Measurements from ENCODE around the gene SEC16A. TPM values are rescaled to one million over a fixed set of nuclear protein-coding genes. Genes with fewer than 3 reads are reported as not detected.

The SEC16A gene
- total RNA-seq, 4 donors from 2014 or later: 31.2 to 49.1 (median 38.6) TPM

- H3K27ac ChIP-seq: no peak overlapping the region
- no peak for TF ChIP-seq POLR2A (IDR thresholded peaks at IDR 0.05)
- no peak for TF ChIP-seq CTCF (IDR thresholded peaks at IDR 0.05)
- WGBS, 2 donors: 89 to 97% methylated on average over 12 to 15 of the region's 30 CpGs
- no peak overlapping the region for H3K4me3 ChIP-seq
- no peaks in the 10 kb centered on the region for H3K27me3 ChIP-seq
- no peak for DNase-seq
- intact Hi-C loops (cut with DNase I): no loop called here
- no peaks in the 10 kb centered on the region for H3K4me1 ChIP-seq
- H3K9me3 ChIP-seq: no peaks in the 10 kb centered on the region
- H3K36me3 ChIP-seq: peaks cover 38 to 100% (median 59%) of the 10 kb centered on the region in 3 donors
These were observed 16.7 kb downstream of the SEC16A start for GRCh38 chr9:136466155-136466541.

GRCh38 chr9:136465500-136466154 lies 17.2 kb downstream of the SEC16A start:
- no peak for DNase-seq
- Histone ChIP-seq H3K27ac (no peak overlapping the region), H3K4me1 (no peaks in the 10 kb centered on the region), H3K36me3 (peaks cover 41 to 100% (median 58%) of the 10 kb centered on the region in 3 donors), H3K9me3 (no peaks in the 10 kb centered on the region), H3K4me3 (no peak overlapping the region), H3K27me3 (no peaks in the 10 kb centered on the region)
- TF ChIP-seq POLR2A (IDR thresholded peaks at IDR 0.05) (no peak), CTCF (IDR thresholded peaks at IDR 0.05) (no peak)
- 89 to 91% methylated on average over 13 to 18 of the region's 27 CpGs for WGBS, 2 donors
- intact Hi-C loops (cut with DNase I): no loop called here

- H3K9me3 ChIP-seq: no peaks in the 10 kb centered on the region
- no peak for TF ChIP-seq CTCF (IDR thresholded peaks at IDR 0.05)
- no peak for TF ChIP-seq POLR2A (IDR thresholded peaks at IDR 0.05)
These were observed 18.6 kb downstream of the SEC16A start for GRCh38 chr9:136464241-136464640.

GRCh38 chr9:136463578-136463977 lies 19.3 kb downstream of the SEC16A start:
- intact Hi-C loops (cut with DNase I): no loop called here
- no peaks in the 10 kb centered on the region for H3K4me1 ChIP-seq
- no peak overlapping the region for H3K4me3 ChIP-seq
- DNase-seq: no peak
- H3K27ac ChIP-seq: no peak overlapping the region
- TF ChIP-seq CTCF (IDR thresholded peaks at IDR 0.05): no peak
- TF ChIP-seq POLR2A (IDR thresholded peaks at IDR 0.05): no peak
- H3K27me3 ChIP-seq: no peaks in the 10 kb centered on the region
- 70 to 76% methylated on average over 2 to 3 of the region's 14 CpGs for WGBS, 2 donors
- H3K36me3 ChIP-seq: peaks cover 49 to 100% (median 62%) of the 10 kb centered on the region in 3 donors
- no peaks in the 10 kb centered on the region for H3K9me3 ChIP-seq

More at GRCh38 chr9:136464241-136464640, 18.6 kb downstream of the SEC16A start:
- Histone ChIP-seq H3K4me3 (no peak overlapping the region), H3K27me3 (no peaks in the 10 kb centered on the region), H3K27ac (no peak overlapping the region), H3K4me1 (no peaks in the 10 kb centered on the region), H3K36me3 (peaks cover 42 to 100% (median 56%) of the 10 kb centered on the region in 3 donors)
- no peak for DNase-seq
- intact Hi-C loops (cut with DNase I): no loop called here
- 88 to 91% methylated on average over 6 of the region's 6 CpGs for WGBS, 2 donors

GRCh38 chr9:136462664-136463063 lies 20.2 kb downstream of the SEC16A start:
- no peaks in the 10 kb centered on the region for H3K27me3 ChIP-seq
- DNase-seq: no peak
- intact Hi-C loops (cut with DNase I): no loop called here
- no peaks in the 10 kb centered on the region for H3K9me3 ChIP-seq
- no peak overlapping the region for H3K27ac ChIP-seq
- H3K36me3 ChIP-seq: peaks cover 50 to 100% (median 65%) of the 10 kb centered on the region in 3 donors
- WGBS, 2 donors: 88 to 94% methylated on average over 6 to 10 of the region's 17 CpGs
- H3K4me1 ChIP-seq: no peaks in the 10 kb centered on the region
- TF ChIP-seq CTCF (IDR thresholded peaks at IDR 0.05): no peak
- no peak for TF ChIP-seq POLR2A (IDR thresholded peaks at IDR 0.05)
- H3K4me3 ChIP-seq: no peak overlapping the region
